NCI-H2196 (cell line): ENCODE results near the gene HPS3.
"Not testable (repeated sequence)": the region's sequence is repeated elsewhere in the genome, so short reads cannot be mapped to it uniquely, and the experiment has no call there.

Source experiments
- DNase-seq: peaks from one replicate; lab custom pipeline; 2025; ENCODE audit not compliant: unreplicated experiment; lab: John Stamatoyannopoulos, UW

Gene HPS3, protein sequence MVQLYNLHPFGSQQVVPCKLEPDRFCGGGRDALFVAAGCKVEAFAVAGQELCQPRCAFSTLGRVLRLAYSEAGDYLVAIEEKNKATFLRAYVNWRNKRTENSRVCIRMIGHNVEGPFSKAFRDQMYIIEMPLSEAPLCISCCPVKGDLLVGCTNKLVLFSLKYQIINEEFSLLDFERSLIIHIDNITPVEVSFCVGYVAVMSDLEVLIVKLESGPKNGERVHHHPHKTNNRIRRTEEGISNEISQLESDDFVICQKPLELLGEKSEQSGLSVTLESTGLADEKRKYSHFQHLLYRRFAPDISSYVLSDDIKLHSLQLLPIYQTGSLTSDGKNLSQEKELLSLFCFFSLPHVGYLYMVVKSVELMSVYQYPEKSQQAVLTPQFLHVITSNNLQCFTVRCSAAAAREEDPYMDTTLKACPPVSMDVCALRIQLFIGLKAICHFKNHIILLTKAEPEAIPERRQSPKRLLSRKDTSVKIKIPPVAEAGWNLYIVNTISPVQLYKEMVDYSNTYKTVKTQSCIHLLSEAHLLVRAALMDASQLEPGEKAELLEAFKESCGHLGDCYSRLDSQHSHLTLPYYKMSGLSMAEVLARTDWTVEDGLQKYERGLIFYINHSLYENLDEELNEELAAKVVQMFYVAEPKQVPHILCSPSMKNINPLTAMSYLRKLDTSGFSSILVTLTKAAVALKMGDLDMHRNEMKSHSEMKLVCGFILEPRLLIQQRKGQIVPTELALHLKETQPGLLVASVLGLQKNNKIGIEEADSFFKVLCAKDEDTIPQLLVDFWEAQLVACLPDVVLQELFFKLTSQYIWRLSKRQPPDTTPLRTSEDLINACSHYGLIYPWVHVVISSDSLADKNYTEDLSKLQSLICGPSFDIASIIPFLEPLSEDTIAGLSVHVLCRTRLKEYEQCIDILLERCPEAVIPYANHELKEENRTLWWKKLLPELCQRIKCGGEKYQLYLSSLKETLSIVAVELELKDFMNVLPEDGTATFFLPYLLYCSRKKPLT

GRCh38 chr3:149129326-149130205, at the start of gene HPS3:
Gene HPS3, plus strand, starts transcription at chr3:149129638. Its CDS starts 86 bp downstream, at chr3:149129724.
- peak; percentile 99 for DNase-seq

DNA sequence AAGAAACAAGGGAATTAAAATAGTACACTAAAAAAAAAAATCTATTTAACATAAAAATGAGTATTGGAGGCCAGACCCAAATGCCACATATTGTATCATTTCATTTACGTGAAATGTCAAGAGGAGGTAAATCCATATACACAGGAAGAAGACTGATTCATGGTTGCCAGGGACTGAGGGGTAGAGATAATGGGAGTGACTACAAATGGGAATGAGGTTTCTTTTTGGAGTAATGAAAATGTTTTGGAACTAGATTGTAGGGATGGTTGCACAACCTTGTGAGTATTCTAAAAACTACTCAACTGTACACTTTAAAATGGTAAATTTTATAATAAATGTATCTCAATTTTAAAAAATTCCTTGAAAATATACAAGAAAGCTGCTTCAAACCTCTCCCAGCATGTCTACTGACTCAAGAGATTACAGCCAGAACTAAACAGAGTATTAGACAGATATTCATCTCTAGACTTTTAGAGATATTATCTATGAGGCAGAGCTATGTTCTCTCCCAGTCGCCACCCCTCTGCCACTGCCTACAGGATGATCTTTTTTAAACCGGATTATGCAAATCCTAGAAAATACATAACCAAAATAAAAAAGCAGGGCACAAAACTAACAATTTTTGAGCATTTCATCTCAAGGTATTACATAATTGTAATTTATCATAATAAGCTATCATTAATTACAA, 49.3 kb upstream of the HPS3 start:
- DNase-seq: no peak

- no peak for DNase-seq
These were observed 48.7 kb upstream of the HPS3 start for GRCh38 chr3:149080699-149081091.

- no peak for DNase-seq
These were observed 47.7 kb upstream of the HPS3 start for GRCh38 chr3:149081772-149082171.

- peak; percentile 67 for DNase-seq
These were observed 43.6 kb upstream of the HPS3 start for GRCh38 chr3:149085828-149086231.

- DNase-seq: peak; percentile 99
These were observed 43.0 kb upstream of the HPS3 start, which contains the start of gene HLTF for GRCh38 chr3:149086232-149086988. Gene HLTF, minus strand, starts transcription at chr3:149086533. Its CDS starts 197 bp downstream, at chr3:149086336.

- DNase-seq: no peak
These were observed 42.2 kb upstream of the HPS3 start for GRCh38 chr3:149087208-149087607.

GRCh38 chr3:149089395-149089794, 40.0 kb upstream of the HPS3 start:
- DNase-seq: no peak

- DNase-seq: no peak
These were observed 39.0 kb upstream of the HPS3 start for GRCh38 chr3:149090461-149090860.

GRCh38 chr3:149090907-149091306, 38.5 kb upstream of the HPS3 start:
- DNase-seq: no peak

- DNase-seq: no peak
These were observed 37.5 kb upstream of the HPS3 start for GRCh38 chr3:149091983-149092382.

GRCh38 chr3:149095487-149095886, 34.0 kb upstream of the HPS3 start:
- no peak for DNase-seq

GRCh38 chr3:149097987-149098386, 31.5 kb upstream of the HPS3 start:
- DNase-seq: not testable (repeated sequence)

GRCh38 chr3:149101154-149101553, 28.3 kb upstream of the HPS3 start:
- DNase-seq: no peak

DNA sequence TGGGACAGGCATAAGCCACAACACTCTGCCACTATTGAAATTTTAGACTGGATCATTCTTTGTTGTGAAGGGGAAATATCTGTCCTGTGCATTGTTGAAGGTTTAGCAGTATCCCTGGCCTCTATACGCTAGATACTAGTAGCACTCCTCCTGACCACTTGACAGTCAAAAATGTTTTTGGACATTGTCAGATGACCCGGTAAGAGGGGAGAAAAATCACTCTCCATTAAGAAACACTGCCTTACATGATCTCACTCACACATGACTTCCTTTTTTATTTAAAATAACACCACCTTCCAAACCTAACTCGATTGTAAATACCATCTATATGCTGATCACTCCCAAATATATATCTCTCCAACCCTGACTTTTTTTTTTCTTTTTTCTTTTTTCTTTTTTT, 27.8 kb upstream of the HPS3 start:
- DNase-seq: no peak

- no peak for DNase-seq
These were observed 25.0 kb upstream of the HPS3 start for GRCh38 chr3:149104484-149104883.

DNA sequence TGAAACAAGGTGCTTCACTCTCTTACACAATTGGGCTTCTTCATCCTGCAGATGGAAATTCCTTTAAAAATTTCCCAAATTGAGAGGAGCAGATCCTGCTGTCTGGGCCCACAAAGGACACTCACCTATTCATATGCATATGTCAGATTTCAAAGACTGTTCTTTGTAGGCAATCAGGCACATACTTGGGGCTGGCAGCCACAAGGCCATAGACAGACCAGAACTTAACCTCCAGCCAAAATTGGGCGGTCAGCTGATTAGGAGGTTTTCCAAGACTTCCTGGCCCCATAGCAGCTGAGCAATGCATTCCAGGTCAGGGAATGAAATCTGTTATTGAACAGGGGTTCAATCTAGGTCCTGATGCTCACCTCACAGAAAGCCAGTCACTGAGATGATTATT, 15.0 kb upstream of the HPS3 start:
- DNase-seq: no peak

GRCh38 chr3:149115114-149115513, 14.3 kb upstream of the HPS3 start:
- DNase-seq: no peak

GRCh38 chr3:149118724-149119123, 10.7 kb upstream of the HPS3 start:
- no peak for DNase-seq
